BE2C (cell line): ENCODE data around the gene BSG.

Experiments used
- DNase-seq: peaks from one replicate; pipeline ENCODE4 v3.0.0-alpha.2; 2020
- H3K27me3 ChIP-seq: fragments of 250-450 bp; sonication (Bioruptor Pico); 2 replicates; pipeline ENCODE4 v1.5.1; 2020; ENCODE audit warnings: mild to moderate bottlenecking
- H3K36me3 ChIP-seq: fragments of 250-450 bp; sonication (Bioruptor Pico); 2 replicates; pipeline ENCODE4 v1.5.1; 2020; ENCODE audit warnings: mild to moderate bottlenecking
- H3K4me1 ChIP-seq: fragments of 250-450 bp; sonication (Bioruptor Pico); 2 replicates; pipeline ENCODE4 v1.5.1; 2020
- H3K4me3 ChIP-seq: 2 replicates; pipeline ENCODE4 v1.5.1; 2011; ENCODE audit warnings: low read depth, low read length
- H3K9me3 ChIP-seq: fragments of 250-450 bp; sonication (Bioruptor Pico); 2 replicates; pipeline ENCODE4 v1.5.1; 2020
- CTCF ChIP-seq: IDR thresholded peaks from 2 replicates; pipeline ENCODE4 v1.5.1; 2012; ENCODE audit warnings: mild to moderate bottlenecking, low read depth, low read length

BSG gene

GRCh38 chr19:534088-534487 is 38.3 kb upstream of the BSG start:
- Histone ChIP-seq H3K27me3 (0 out of 2 replicates have a peak, but pooled peaks cover 2% of the 10 kb centered on the region), H3K4me3 (peak overlapping the region; percentile 94), H3K4me1 (peaks cover 3% of the 10 kb centered on the region), H3K36me3 (peaks cover 28% of the 10 kb centered on the region), H3K9me3 (no peaks in the 10 kb centered on the region)
- no peak for DNase-seq
- no peak for TF ChIP-seq CTCF

- Histone ChIP-seq H3K4me1 (peaks cover 3% of the 10 kb centered on the region), H3K9me3 (no peaks in the 10 kb centered on the region), H3K36me3 (peaks cover 30% of the 10 kb centered on the region), H3K27me3 (0 out of 2 replicates have a peak, but pooled peaks cover 2% of the 10 kb centered on the region), H3K4me3 (no peak overlapping the region)
- no peak for DNase-seq
- no peak for TF ChIP-seq CTCF
Measured at GRCh38 chr19:535017-535835, 37.2 kb upstream of the BSG start.

GRCh38 chr19:536031-536880 is 36.1 kb upstream of the BSG start:
- TF ChIP-seq CTCF: no peak
- 0 out of 2 replicates have a peak, but pooled peaks cover 2% of the 10 kb centered on the region for H3K27me3 ChIP-seq
- peaks cover 3% of the 10 kb centered on the region; the same call in 1 of the 2 replicates for H3K4me1 ChIP-seq
- H3K4me3 ChIP-seq: no peak overlapping the region
- DNase-seq: no peak
- H3K36me3 ChIP-seq: peaks cover 27% of the 10 kb centered on the region
- no peaks in the 10 kb centered on the region for H3K9me3 ChIP-seq

GRCh38 chr19:536881-537404 is 35.5 kb upstream of the BSG start:
- no peak overlapping the region for H3K4me3 ChIP-seq
- no peak for TF ChIP-seq CTCF
- H3K27me3 ChIP-seq: no peaks in the 10 kb centered on the region
- DNase-seq: no peak
- H3K4me1 ChIP-seq: peaks cover 3% of the 10 kb centered on the region; the same call in 1 of the 2 replicates
- no peaks in the 10 kb centered on the region for H3K9me3 ChIP-seq
- peaks cover 26% of the 10 kb centered on the region for H3K36me3 ChIP-seq

- Histone ChIP-seq H3K36me3 (peaks cover 26% of the 10 kb centered on the region), H3K27me3 (no peaks in the 10 kb centered on the region), H3K4me3 (no peak overlapping the region), H3K4me1 (peaks cover 1% of the 10 kb centered on the region; the same call in 1 of the 2 replicates), H3K9me3 (no peaks in the 10 kb centered on the region)
- DNase-seq: no peak
- no peak for TF ChIP-seq CTCF
Measured at GRCh38 chr19:538641-539428, 33.6 kb upstream of the BSG start.
